Measurements from ENCODE around the gene PI4KA. TPM values are rescaled to one million over a fixed set of nuclear protein-coding genes. Genes with fewer than 3 reads are reported as not detected.
A peak's percentile ranks its signal among the peaks of the same experiment; 100 is the strongest.

Gene PI4KA
- total RNA-seq, 4 donors from 2014 or later, result 69.8 to 115 (median 82.3) TPM

- Histone ChIP-seq H3K4me1 (peaks cover 0 to 6% (median 0%) of the 10 kb centered on the region in 4 donors), H3K27ac (replicated peaks in 1 of 4) (no peak overlapping the region), H3K9me3 (no peaks in the 10 kb centered on the region), H3K36me3 (peaks cover 13 to 74% (median 33%) of the 10 kb centered on the region in 4 donors), H3K27me3 (no peaks in the 10 kb centered on the region), H3K4me3 (no peak overlapping the region)
- TF ChIP-seq CTCF (IDR thresholded peaks at IDR 0.05) (no peak), POLR2A (IDR thresholded peaks at IDR 0.05; ENCODE audit: low read depth) (no peak), POLR2AphosphoS5 (IDR thresholded peaks at IDR 0.05) (no peak), EP300 (IDR thresholded peaks at IDR 0.05) (no peak)
- WGBS, result 87% methylated on average over 5 of the region's 5 CpGs
- intact Hi-C loops (cut with DNase I), result no loop called here
- DNase-seq (ENCODE audit: extremely low spot score), result no peak
Observed at GRCh38 chr22:20779818-20780158, 78.8 kb downstream of the PI4KA start.

GRCh38 chr22:20779014-20779817 is 79.4 kb downstream of the PI4KA start:
- DNase-seq (ENCODE audit: extremely low spot score), result no peak
- Histone ChIP-seq H3K27me3 (no peaks in the 10 kb centered on the region), H3K36me3 (peaks cover 16 to 74% (median 33%) of the 10 kb centered on the region in 4 donors), H3K9me3 (no peaks in the 10 kb centered on the region), H3K4me1 (peaks cover 0 to 6% (median 0%) of the 10 kb centered on the region in 4 donors), H3K27ac (replicated peaks in 1 of 4) (peak overlapping the region in 3 of 4 donors; percentile 9 to 46 (median 34)), H3K4me3 (no peak overlapping the region)
- TF ChIP-seq POLR2AphosphoS5 (IDR thresholded peaks at IDR 0.05) (no peak), EP300 (IDR thresholded peaks at IDR 0.05) (no peak), POLR2A (IDR thresholded peaks at IDR 0.05; ENCODE audit: low read depth) (no peak), CTCF (IDR thresholded peaks at IDR 0.05) (no peak)
- intact Hi-C loops (cut with DNase I), result no loop called here
- WGBS, result 83% methylated on average over 25 of the region's 25 CpGs

GRCh38 chr22:20777420-20778177 is 81.0 kb downstream of the PI4KA start:
- H3K27me3 ChIP-seq, result no peaks in the 10 kb centered on the region
- peak in 1 of 2 donors; percentile 18 for TF ChIP-seq POLR2AphosphoS5 (IDR thresholded peaks at IDR 0.05)
- no peak for TF ChIP-seq EP300 (IDR thresholded peaks at IDR 0.05)
- peak overlapping the region in 2 of 4 donors; percentile 39 to 42 for H3K27ac ChIP-seq (replicated peaks in 1 of 4)
- DNase-seq (ENCODE audit: extremely low spot score), result no peak
- H3K36me3 ChIP-seq, result peaks cover 16 to 76% (median 35%) of the 10 kb centered on the region in 4 donors
- no peak overlapping the region for H3K4me3 ChIP-seq
- 84% methylated on average over 10 of the region's 10 CpGs for WGBS
- H3K4me1 ChIP-seq, result peaks cover 0 to 6% (median 0%) of the 10 kb centered on the region in 4 donors
- no peaks in the 10 kb centered on the region for H3K9me3 ChIP-seq
- intact Hi-C loops (cut with DNase I), result no loop called here

GRCh38 chr22:20776624-20777405 is 81.8 kb downstream of the PI4KA start:
- Histone ChIP-seq H3K27ac (replicated peaks in 1 of 4) (peak overlapping the region in 2 of 4 donors; percentile 39 to 42), H3K36me3 (peaks cover 16 to 75% (median 35%) of the 10 kb centered on the region in 4 donors), H3K27me3 (no peaks in the 10 kb centered on the region), H3K4me3 (no peak overlapping the region), H3K4me1 (peaks cover 0 to 6% (median 0%) of the 10 kb centered on the region in 4 donors), H3K9me3 (no peaks in the 10 kb centered on the region)
- DNase-seq (ENCODE audit: extremely low spot score), result no peak
- intact Hi-C loops (cut with DNase I), result no loop called here
- 92% methylated on average over 17 of the region's 17 CpGs for WGBS
- TF ChIP-seq POLR2A (IDR thresholded peaks at IDR 0.05; ENCODE audit: low read depth), result no peak
- no peak for TF ChIP-seq EP300 (IDR thresholded peaks at IDR 0.05)
- no peak for TF ChIP-seq CTCF (IDR thresholded peaks at IDR 0.05)
- no peak for TF ChIP-seq POLR2AphosphoS5 (IDR thresholded peaks at IDR 0.05)

Data from esophagus muscularis mucosa (tissue), 4 donors.